GOT3 (cell line): Measurements from ENCODE around the gene BIN1.

ENCODE experiments used
- DNase-seq: peaks from one replicate; lab custom pipeline; 2025; ENCODE audit warnings: mixed read lengths; lab: John Stamatoyannopoulos, UW

The BIN1 gene

DNA sequence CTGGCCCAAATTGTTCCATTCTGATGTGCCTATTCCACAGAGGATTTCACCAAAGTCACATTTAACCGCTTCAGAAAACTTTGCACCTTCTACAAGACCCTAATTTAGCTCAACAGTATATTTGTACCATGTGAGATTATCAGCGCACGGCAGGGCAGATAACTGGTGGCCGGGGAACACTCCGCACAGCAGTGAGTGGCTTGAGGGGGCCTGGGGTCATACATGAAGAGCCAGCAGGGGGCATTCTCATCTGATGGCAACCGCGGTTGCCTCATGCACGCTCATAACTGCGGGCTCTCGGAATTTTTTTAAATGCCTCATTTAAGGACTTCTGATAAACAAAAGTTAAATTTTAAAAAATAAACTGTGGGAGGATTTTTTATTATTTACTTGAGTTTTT is 84.1 kb downstream of the BIN1 start:
- DNase-seq: no peak

- DNase-seq: no peak
These were observed 86.4 kb downstream of the BIN1 start for GRCh38 chr2:127020536-127020935.

GRCh38 chr2:127017548-127017947 is 89.4 kb downstream of the BIN1 start:
- no peak for DNase-seq

DNA sequence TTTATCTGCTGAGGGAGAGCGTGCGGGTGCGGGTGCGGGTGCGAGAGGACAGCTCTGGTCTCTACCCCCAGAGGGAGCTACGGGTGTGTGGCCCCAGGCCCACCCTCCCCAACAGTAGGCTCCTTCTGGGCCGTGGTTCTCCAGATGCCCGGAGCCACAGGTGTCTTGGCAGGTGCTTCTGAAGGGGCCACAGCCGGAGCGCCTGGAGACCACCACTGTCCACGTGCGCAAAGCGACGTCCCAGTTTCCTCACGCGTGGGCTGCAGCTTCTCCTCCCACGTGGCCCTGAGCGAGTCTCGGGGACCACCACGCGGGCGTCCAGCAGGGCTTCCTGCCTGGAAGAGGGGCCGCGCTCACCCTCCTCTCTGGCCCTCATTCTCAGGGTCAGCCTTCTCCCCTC is 90.6 kb downstream of the BIN1 start:
- DNase-seq: no peak

- no peak for DNase-seq
These were observed 91.6 kb downstream of the BIN1 start for GRCh38 chr2:127015106-127015910.

DNA sequence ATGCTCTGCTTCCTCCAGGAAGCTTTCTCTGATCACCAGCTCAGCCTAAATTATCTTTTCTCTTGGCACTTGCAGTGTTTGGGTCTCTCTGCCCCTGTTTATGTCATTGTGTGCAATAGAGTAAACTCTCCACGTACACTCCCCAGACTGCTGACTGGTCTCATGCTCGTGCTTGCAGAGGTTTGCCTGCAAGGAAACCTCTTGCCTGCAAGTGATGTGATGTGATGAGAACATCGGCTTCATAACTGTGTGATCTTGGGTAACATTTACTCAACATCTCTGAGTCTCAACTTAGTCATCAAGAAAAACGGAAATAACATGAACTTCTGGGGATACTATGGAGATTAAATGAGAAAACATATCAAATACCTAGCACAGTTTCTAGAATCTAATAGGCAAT is 92.3 kb downstream of the BIN1 start:
- peak; percentile 54 for DNase-seq

GRCh38 chr2:127014224-127014623 is 92.7 kb downstream of the BIN1 start:
- DNase-seq: no peak

DNA sequence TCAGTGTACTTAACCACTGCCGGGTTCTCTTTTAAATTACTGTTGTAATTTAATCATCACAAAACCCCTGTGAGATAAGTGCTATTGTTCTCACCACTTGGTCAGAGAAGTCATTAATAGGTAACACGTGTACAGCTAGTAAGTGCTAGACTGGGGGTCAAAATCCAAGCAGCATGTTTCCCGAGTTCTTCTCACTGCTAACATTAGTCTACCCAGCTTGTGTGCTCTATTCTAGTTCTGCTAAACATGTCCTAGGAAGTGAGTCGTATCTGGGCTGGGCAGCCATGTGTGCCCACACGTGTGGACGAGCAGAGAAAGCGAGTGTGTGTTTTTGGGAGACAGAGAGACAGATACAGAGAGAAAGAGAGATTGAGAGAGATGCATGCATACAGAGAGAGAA is 94.1 kb downstream of the BIN1 start:
- no peak for DNase-seq

DNA sequence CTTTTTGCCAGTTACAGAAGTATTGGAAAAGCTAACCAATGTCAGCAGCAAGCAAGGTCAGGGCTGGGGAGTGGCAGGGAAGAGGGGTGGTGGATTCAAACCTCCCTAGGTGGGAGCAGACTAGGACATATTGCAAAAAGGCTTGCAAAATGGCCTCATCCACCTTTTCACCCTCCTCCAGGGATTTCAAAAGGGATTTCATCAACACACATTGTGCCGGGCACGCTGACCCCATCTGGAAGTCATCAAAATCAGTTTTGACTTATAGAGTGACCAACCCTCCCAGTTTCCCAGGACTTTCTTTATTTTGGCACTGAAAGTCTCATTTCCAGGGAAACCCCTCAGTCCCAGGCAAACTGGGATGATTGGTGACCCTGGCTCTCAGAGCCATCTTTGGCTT is 94.7 kb downstream of the BIN1 start:
- no peak for DNase-seq

GRCh38 chr2:127011796-127012195 is 95.2 kb downstream of the BIN1 start:
- no peak for DNase-seq

DNA sequence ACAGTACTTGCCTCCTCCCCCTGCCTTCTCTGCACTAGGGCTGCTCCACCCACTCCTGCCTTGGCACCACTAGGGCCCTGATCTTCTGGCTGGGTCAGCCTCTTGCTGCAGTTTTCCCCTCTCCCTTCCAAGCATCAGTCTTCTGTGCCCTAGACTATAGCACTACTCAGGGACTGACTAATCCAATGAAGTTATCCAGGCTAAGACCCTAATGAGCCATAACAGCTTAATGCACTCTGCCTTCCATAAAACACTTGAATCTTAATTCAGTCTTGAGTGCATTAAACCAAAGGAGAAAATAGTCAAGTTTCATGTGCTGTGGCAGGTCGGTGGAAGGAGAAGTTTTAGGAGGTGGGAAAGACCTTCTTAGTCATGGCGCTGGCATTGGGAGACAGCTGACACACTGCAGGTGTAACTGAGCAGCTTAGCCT is 95.7 kb downstream of the BIN1 start:
- no peak for DNase-seq

GRCh38 chr2:127008265-127009015 is 98.5 kb downstream of the BIN1 start:
- no peak for DNase-seq

- no peak for DNase-seq
These were observed 99.3 kb downstream of the BIN1 start for GRCh38 chr2:127007652-127008051.

DNA sequence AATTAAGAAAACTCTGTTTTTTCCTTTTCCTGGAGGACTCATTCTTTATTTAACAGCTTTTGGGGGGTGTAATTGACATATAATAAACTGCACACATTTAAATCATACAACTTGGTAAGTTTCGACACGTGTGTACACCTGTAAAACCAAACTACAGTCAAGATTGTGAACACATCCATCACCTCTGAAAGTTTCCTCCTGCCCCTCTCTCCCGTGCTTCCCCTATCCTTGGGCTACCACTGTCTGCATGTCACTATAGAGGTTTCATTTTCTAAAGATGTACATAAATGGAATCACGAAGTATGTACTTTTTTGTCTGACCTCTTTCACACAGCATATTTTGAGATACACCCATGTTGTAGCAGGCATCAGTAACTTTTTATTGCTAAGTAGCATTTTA is 100.0 kb downstream of the BIN1 start:
- DNase-seq: no peak

DNA sequence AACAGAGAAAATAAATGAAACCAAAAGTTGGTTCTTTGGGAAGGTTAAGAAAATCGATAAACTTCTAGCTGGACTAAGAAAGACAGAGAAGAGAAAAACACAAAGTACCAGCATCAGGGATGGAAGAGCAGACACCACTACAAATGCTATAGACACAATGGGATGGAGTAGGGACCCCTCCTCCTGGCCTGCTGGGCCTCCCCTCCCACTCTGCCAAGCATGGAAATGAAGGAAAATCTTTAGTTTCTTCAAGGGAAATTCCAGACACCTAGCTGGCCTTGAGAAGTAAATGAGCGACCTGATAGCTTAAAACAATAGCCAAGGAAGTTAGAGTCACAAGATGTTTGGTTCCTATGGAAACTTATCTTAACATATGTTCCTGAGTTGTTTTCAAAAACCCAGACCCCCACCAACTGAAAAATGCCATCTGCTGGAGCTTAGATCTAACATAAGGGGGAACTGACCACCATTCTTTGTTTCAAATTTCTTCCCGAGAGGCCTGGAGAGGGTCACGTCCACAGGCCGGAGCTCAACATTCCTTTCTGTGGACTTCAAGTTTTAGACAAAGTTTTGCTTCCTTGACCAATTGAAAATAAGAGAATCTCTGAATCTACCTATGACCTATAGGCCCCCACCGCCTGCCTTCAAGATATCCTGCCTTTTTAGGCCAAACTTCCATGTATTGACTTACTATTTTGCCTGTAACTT is 101.9 kb downstream of the BIN1 start:
- DNase-seq: no peak

DNA sequence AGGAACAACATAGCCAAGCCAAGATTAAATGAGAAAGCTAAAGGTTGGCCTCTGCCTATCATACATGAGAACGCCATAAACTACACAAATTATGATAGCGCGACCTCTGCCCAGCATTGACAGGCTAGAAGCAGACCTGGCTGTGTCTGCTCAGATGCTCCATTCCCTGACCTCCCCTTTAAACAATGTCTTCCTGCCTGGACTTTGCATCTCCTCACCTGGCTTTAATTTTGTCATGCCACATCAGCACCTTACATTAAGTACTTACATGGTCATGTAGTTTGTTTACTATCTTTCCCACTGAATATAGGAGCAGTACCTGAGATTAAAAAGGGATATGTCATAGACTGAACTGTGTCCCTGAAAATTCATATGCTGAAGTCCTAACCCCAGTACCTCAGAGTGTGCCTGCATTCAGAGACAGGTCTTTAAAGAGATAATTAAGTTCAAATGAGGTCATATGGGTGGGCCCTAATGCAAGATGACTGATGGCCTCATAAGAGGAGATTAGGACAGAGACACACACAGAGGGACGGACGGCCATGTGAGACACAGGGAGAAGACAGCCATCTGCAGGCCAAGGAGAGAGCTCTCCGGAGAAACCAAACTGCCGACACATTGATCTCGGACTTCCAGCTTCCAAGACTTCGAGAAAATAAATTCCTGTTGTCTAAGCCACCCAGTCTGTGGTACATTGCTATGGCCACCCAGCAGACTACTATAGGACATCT is 103.7 kb downstream of the BIN1 start:
- no peak for DNase-seq

DNA sequence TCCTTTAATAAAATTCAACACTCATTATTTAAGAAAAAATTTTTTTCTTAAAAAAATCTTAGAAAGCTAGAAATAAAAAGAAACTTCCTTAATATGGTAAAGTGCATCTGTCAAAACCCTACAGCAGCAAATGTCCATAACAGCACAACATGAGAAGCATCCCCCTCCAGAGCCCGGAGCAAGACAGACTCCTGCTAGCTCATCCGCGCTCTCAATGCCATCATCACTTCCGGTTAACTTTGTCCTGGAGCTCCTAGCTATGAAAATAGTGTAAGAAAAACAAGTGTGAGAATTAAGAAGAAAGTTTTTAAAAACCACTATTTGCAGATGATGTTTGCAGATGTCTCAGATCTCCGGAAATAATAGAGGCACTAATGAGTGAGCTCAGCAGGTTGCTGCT is 105.2 kb downstream of the BIN1 start:
- DNase-seq: no peak

DNA sequence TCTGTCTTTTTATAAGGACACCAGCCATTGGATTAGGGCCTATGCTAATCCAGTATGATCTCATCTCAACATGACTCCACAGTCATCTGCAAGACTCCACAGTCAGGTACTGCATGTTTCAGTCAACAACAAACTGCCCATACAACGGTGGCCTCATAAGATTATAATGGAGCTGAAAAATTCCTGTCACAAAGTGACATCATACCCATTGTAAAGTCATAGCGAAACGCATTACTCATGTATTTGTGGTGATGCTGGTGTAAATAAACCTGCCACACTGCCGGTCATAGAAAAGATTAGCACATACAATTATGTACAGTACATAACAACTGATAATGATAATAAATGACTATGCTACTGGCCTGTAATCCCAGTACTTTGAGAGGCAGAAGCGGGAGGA is 106.0 kb downstream of the BIN1 start:
- DNase-seq: no peak

DNA sequence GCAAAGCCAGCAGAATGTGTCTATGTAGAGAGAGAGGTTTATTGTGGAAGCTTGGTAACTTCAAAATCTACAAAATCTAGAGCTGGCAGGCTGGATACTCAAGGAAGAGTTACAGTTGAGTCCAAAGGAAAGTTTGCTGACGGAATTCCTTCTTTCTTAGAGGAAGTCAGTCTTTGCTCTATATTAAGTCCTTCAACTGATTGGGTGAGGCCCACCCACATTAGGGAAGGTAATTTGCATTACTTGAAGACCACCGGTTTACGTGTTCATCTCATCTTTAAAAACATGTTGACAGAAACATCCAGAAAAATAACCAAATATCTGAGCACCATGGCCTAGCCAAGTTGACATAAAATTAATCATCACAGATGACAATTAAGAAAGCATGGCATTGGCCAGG is 106.8 kb downstream of the BIN1 start:
- DNase-seq: no peak

DNA sequence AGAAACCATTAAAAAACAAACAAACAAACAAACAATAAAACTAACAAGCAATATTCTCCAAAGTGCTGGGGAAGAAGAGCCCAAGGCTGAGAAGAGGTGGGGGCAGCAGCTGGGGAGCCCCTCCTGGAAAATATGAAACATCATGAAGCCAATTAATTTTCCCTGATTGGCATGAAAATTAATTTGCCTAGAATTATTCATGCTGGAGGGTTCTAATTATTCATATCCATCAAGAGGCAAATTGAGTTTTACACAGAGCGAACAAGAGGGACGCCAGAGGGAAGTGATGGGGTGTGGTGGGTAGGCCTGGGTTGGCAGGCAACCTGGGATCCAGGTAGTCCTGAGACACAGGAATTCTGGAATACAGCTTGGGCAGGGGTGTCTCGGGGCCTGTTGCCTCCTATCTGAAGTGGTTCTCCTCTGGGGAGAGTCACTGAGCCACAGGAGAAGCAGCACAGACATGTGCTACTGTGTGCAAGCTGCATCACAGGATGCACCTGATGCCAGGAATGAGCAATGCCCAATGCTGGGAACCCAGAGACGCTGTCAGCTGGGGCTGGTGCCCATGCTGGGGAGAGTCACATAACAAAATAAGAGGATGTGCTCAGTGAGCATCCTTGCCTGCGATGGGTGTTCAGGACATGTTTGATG is 107.7 kb downstream of the BIN1 start:
- no peak for DNase-seq

DNA sequence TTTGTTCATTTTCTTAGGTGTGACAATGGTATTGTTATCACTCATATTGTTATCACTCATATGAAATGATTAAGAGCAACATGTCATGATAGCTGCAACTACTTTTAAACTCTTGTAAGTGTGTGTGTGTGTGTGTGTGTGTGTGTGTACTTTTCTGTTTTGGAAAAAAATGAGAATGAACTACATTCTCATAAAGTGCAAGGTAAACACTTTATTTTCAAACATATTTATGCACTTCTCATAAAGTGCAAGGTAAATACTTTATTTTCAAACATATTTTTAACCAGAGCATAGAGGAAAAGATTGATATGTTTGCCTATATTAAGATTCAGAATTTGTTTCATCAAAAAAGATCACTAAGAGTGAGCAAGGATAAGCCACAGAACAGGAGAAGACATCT is 108.5 kb downstream of the BIN1 start:
- no peak for DNase-seq
